CD4-positive, alpha-beta T cell treated with Interleukin-21 for 1 hour (primary cell): ENCODE data around the gene SPEM2.

Experiments
- DNase-seq: peaks from one replicate; pipeline ENCODE4 v3.0.0-alpha.2; 2020

SPEM2 gene

DNA sequence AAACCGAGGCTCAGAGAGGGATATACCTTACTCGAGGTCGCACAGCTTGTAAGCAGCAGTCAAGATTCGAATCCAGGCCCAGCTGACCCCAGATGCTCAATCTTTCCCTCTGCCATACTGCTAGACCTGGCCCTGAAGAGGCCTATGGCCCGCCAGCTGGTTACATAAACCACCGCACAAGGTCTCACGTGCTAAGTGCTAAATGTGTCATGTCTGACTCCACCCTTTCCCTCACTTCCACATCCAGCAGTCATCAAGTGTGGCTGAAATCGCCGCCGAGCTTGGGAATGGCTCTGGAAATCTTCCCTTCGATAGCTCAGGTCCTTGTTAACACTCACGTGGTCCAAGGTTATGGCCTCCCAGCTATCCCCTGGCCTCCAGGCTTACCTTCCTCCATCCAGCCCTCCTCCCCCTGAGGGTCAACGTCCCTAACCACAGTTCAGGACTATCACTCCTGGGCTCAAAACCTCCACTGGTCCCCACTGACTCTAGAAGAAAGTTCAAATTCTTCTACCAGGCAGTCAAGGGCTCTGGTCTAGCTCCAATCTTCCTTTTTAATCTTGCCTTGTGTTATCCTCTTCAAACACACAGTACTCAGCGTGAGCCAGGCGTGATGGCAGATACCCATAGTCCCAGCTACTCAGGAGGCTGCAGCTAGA, 50.5 kb downstream of the SPEM2 start:
- peak; percentile 32 for DNase-seq

- no peak for DNase-seq
These were observed 51.1 kb downstream of the SPEM2 start for GRCh38 chr17:7476494-7476893.

- no peak for DNase-seq
These were observed 51.5 kb downstream of the SPEM2 start for GRCh38 chr17:7476951-7477350.
